SK-N-SH treated with all-trans-retinoic acid at 6 μM for 48 hours (cell line): ENCODE data around the gene CDK14.

Source experiments
- ATAC-seq: fragments of 200-7000 bp; cut with Tn5 transposase; 3 replicates; pipeline ENCODE4 v1.9.1; 2020; ENCODE audit warnings: mild to moderate bottlenecking, moderate library complexity
- ARNTL ChIP-seq: fragments of 450-650 bp; formaldehyde crosslinking; IDR thresholded peaks from 2 replicates; pipeline ENCODE4 v1.5.0; 2020; ENCODE audit warnings: low read depth, mild to moderate bottlenecking, moderate library complexity, borderline replicate concordance
- BACH2 ChIP-seq: fragments of 250-450 bp; sonication (Bioruptor Pico); IDR thresholded peaks from 2 replicates; pipeline ENCODE4 v1.9.0; 2021; ENCODE audit warnings: mild to moderate bottlenecking, borderline replicate concordance
- CREB5 ChIP-seq: fragments of 250-450 bp; sonication (Bioruptor Pico); IDR thresholded peaks from 2 replicates; pipeline ENCODE4 v1.5.1; 2020; ENCODE audit warnings: low read depth, mild to moderate bottlenecking, moderate library complexity
- CSDC2 ChIP-seq: fragments of 250-450 bp; sonication (Bioruptor Pico); IDR thresholded peaks from 2 replicates; pipeline ENCODE4 v1.5.0; 2020; ENCODE audit warnings: mild to moderate bottlenecking, moderate library complexity
- CSRNP3 ChIP-seq: fragments of 250-450 bp; sonication (Bioruptor Pico); IDR thresholded peaks from 2 replicates; pipeline ENCODE4 v1.5.1; 2021; ENCODE audit warnings: mild to moderate bottlenecking, moderate library complexity
- ESRRG ChIP-seq: fragments of 250-450 bp; sonication (Bioruptor Pico); IDR thresholded peaks from 2 replicates; pipeline ENCODE4 v1.6.1; 2021; ENCODE audit warnings: mild to moderate bottlenecking
- GLIS3 ChIP-seq: fragments of 250-450 bp; sonication (Bioruptor Pico); IDR thresholded peaks from 2 replicates; pipeline ENCODE4 v1.5.0; 2020; ENCODE audit warnings: mild to moderate bottlenecking, moderate library complexity
- ISL1 ChIP-seq: fragments of 250-450 bp; sonication (Bioruptor Pico); IDR thresholded peaks from 2 replicates; pipeline ENCODE4 v2.1.2; 2022; ENCODE audit warnings: mild to moderate bottlenecking, moderate library complexity
- OSR1 ChIP-seq: fragments of 250-450 bp; sonication (Bioruptor Pico); IDR thresholded peaks from 2 replicates; pipeline ENCODE4 v1.8.0; 2022; ENCODE audit warnings: moderate library complexity, mild to moderate bottlenecking, inconsistent platforms
- PATZ1 ChIP-seq: fragments of 250-450 bp; sonication (Bioruptor Pico); IDR thresholded peaks from 2 replicates; pipeline ENCODE4 v1.8.0; 2020; ENCODE audit warnings: mild to moderate bottlenecking, moderate library complexity, borderline replicate concordance
- PPARA ChIP-seq: fragments of 250-450 bp; sonication (Bioruptor Pico); IDR thresholded peaks from 2 replicates; pipeline ENCODE4 v1.5.0; 2020; ENCODE audit warnings: mild to moderate bottlenecking, borderline replicate concordance
- RARB ChIP-seq: fragments of 250-450 bp; sonication (Bioruptor Pico); IDR thresholded peaks from 2 replicates; pipeline ENCODE4 v1.8.0; 2021; ENCODE audit warnings: mild to moderate bottlenecking, moderate library complexity
- SNAI2 ChIP-seq: fragments of 250-450 bp; sonication (Bioruptor Pico); IDR thresholded peaks from 2 replicates; pipeline ENCODE4 v1.5.0; 2020; ENCODE audit warnings: mild to moderate bottlenecking, moderate library complexity
- TCF4 ChIP-seq: fragments of 250-450 bp; sonication (Bioruptor Pico); IDR thresholded peaks from 2 replicates; pipeline ENCODE4 v1.8.0; 2021; ENCODE audit warnings: mild to moderate bottlenecking, moderate library complexity, borderline replicate concordance
- TOX ChIP-seq: fragments of 250-450 bp; sonication (Bioruptor Pico); IDR thresholded peaks from 2 replicates; pipeline ENCODE4 v1.8.0; 2021; ENCODE audit warnings: mild to moderate bottlenecking, moderate library complexity, borderline replicate concordance
- TSHZ2 ChIP-seq: fragments of 250-450 bp; sonication (Bioruptor Pico); IDR thresholded peaks from 2 replicates; pipeline ENCODE4 v1.5.0; 2020; ENCODE audit warnings: mild to moderate bottlenecking, moderate library complexity
- ZC3H10 ChIP-seq: fragments of 250-450 bp; sonication (Bioruptor Pico); IDR thresholded peaks from 2 replicates; pipeline ENCODE4 v1.5.1; 2021; ENCODE audit warnings: mild to moderate bottlenecking, moderate library complexity
- ZFP3 ChIP-seq: fragments of 250-450 bp; sonication (Bioruptor Pico); IDR thresholded peaks from 2 replicates; pipeline ENCODE4 v1.5.0; 2020; ENCODE audit warnings: mild to moderate bottlenecking, moderate library complexity
- ZFP30 ChIP-seq: fragments of 450-650 bp; formaldehyde crosslinking; IDR thresholded peaks from 2 replicates; pipeline ENCODE4 v1.5.0; 2022; ENCODE audit warnings: mild to moderate bottlenecking, moderate library complexity
- ZNF565 ChIP-seq: fragments of 450-650 bp; formaldehyde crosslinking; conservative IDR thresholded peaks from 2 replicates; pipeline ENCODE4 v1.5.0; 2020; ENCODE audit warnings: low read depth, mild to moderate bottlenecking, moderate library complexity
- ZNF70 ChIP-seq: fragments of 450-650 bp; formaldehyde crosslinking; IDR thresholded peaks from 2 replicates; pipeline ENCODE4 v1.5.0; 2020; ENCODE audit warnings: mild to moderate bottlenecking, moderate library complexity
- ZNF8 ChIP-seq: fragments of 450-650 bp; formaldehyde crosslinking; IDR thresholded peaks from 2 replicates; pipeline ENCODE4 v1.5.0; 2020; ENCODE audit warnings: mild to moderate bottlenecking, moderate library complexity
- TF ChIP-seq, protein P1 (sequence below): fragments of 250-450 bp; sonication (Bioruptor Pico); IDR thresholded peaks from 2 replicates; pipeline ENCODE4 v1.8.0; 2021; ENCODE audit warnings: low read depth, mild to moderate bottlenecking, moderate library complexity, borderline replicate concordance

CDK14 gene

GRCh38 chr7:90625562-90625961 lies 29.4 kb downstream of the CDK14 start:
- no peak for TF ChIP-seq CSDC2 (CRISPR knock-in tag)
- TF ChIP-seq TOX: no peak
- TF ChIP-seq PPARA (CRISPR knock-in tag): no peak
- no peak for TF ChIP-seq OSR1 (CRISPR knock-in tag)
- TF ChIP-seq CREB5: peak; percentile 75; the same call in 1 of the 2 replicates
- TF ChIP-seq ZNF8 (CRISPR knock-in tag): no peak
- TF ChIP-seq, protein P1, sequence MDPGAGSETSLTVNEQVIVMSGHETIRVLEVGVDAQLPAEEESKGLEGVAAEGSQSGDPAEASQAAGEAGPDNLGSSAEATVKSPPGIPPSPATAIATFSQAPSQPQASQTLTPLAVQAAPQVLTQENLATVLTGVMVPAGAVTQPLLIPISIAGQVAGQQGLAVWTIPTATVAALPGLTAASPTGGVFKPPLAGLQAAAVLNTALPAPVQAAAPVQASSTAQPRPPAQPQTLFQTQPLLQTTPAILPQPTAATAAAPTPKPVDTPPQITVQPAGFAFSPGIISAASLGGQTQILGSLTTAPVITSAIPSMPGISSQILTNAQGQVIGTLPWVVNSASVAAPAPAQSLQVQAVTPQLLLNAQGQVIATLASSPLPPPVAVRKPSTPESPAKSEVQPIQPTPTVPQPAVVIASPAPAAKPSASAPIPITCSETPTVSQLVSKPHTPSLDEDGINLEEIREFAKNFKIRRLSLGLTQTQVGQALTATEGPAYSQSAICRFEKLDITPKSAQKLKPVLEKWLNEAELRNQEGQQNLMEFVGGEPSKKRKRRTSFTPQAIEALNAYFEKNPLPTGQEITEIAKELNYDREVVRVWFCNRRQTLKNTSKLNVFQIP (CRISPR knock-in tag): peak; percentile 88; the same call in 1 of the 2 replicates
- no peak for TF ChIP-seq ESRRG (CRISPR knock-in tag)
- TF ChIP-seq TCF4 (CRISPR knock-in tag): peak; percentile 79
- no peak for TF ChIP-seq RARB
- 0 out of 2 replicates have a peak, but pooled peaks have one; percentile 64 for TF ChIP-seq GLIS3 (CRISPR knock-in tag)
- TF ChIP-seq ZNF70 (CRISPR knock-in tag): no peak
- no peak for TF ChIP-seq PATZ1
- TF ChIP-seq ZFP3: peak; percentile 56; the same call in 1 of the 2 replicates
- TF ChIP-seq ZFP30 (CRISPR knock-in tag): no peak
- TF ChIP-seq SNAI2 (CRISPR knock-in tag): peak; percentile 85
- TF ChIP-seq ZNF565 (CRISPR knock-in tag): no peak
- TF ChIP-seq ISL1 (CRISPR knock-in tag): peak; percentile 93
- no peak for TF ChIP-seq ARNTL
- TF ChIP-seq BACH2 (CRISPR knock-in tag): no peak
- TF ChIP-seq ZC3H10 (CRISPR knock-in tag): no peak
- peak; percentile 81 for TF ChIP-seq CSRNP3 (CRISPR knock-in tag)
- peak; percentile 79; the same call in 1 of the 2 replicates for TF ChIP-seq TSHZ2 (CRISPR knock-in tag)
- ATAC-seq: peak; percentile 59

DNA sequence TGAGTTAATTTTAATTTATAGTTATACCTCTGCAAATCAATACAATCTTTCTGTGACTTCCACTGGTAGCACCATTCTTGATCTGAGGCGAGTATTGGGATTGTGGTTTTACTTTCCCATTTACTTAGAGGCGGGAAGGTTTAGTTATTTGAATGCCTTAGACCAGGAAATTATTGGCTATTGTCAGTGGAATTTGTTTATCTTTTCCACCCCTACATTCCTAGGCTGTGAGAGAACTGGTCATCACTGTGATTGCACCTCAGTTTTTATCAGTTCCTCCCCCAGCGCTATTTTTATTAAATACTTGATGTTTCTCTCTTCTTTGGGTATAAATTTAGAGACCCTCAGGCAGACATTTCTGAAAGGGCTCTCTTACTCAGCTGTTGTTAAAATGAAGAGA lies 29.9 kb downstream of the CDK14 start:
- ATAC-seq: peak; percentile 36
- TF ChIP-seq TSHZ2 (CRISPR knock-in tag) (no peak), CSRNP3 (CRISPR knock-in tag) (no peak), RARB (no peak), ZNF70 (CRISPR knock-in tag) (no peak), ARNTL (no peak), CSDC2 (CRISPR knock-in tag) (no peak), GLIS3 (CRISPR knock-in tag) (no peak), SNAI2 (CRISPR knock-in tag) (no peak), TCF4 (CRISPR knock-in tag) (no peak), ZC3H10 (CRISPR knock-in tag) (no peak), CREB5 (no peak)
- TF ChIP-seq, protein P1 (CRISPR knock-in tag): no peak
